GM19438 (cell line): ENCODE data around the gene FUT8.
A peak's percentile ranks its signal among the peaks of the same experiment; 100 is the strongest.
"Not testable (repeated sequence)": the region's sequence is repeated elsewhere in the genome, so short reads cannot be mapped to it uniquely, and the experiment has no call there.

Experiments
- ATAC-seq: cut with Tn5 transposase; IDR thresholded peaks from one replicate; pipeline ENCODE4 v1.9.1; 2021; ENCODE audit warnings: low read depth; ENCODE audit not compliant: unreplicated experiment

FUT8 gene

GRCh38 chr14:65686761-65687160 is 274.2 kb downstream of the FUT8 start:
- ATAC-seq = no peak

GRCh38 chr14:65689070-65689469 is 276.5 kb downstream of the FUT8 start:
- ATAC-seq = no peak

GRCh38 chr14:65692566-65692965 is 280.0 kb downstream of the FUT8 start:
- ATAC-seq = not testable (repeated sequence)

GRCh38 chr14:65696801-65697200 is 284.3 kb downstream of the FUT8 start:
- ATAC-seq = no peak

GRCh38 chr14:65703521-65703920 is 291.0 kb downstream of the FUT8 start:
- ATAC-seq = no peak

GRCh38 chr14:65703996-65704395 is 291.5 kb downstream of the FUT8 start:
- no peak for ATAC-seq

- no peak for ATAC-seq
Measured at GRCh38 chr14:65704437-65704836, 291.9 kb downstream of the FUT8 start.

GRCh38 chr14:65704850-65705249 is 292.3 kb downstream of the FUT8 start:
- ATAC-seq = no peak

GRCh38 chr14:65709576-65709975 is 297.0 kb downstream of the FUT8 start:
- no peak for ATAC-seq

- not testable (repeated sequence) for ATAC-seq
Measured at GRCh38 chr14:65716813-65717212, 304.3 kb downstream of the FUT8 start.

- not testable (repeated sequence) for ATAC-seq
Measured at GRCh38 chr14:65717384-65717915, 304.9 kb downstream of the FUT8 start.

- ATAC-seq = no peak
Measured at GRCh38 chr14:65718629-65719028, 306.1 kb downstream of the FUT8 start.

- no peak for ATAC-seq
Measured at GRCh38 chr14:65720171-65720570, 307.6 kb downstream of the FUT8 start.

- no peak for ATAC-seq
Measured at GRCh38 chr14:65720743-65721142, 308.2 kb downstream of the FUT8 start.

- ATAC-seq = no peak
Measured at GRCh38 chr14:65723348-65723747, 310.8 kb downstream of the FUT8 start.

- ATAC-seq = no peak
Measured at GRCh38 chr14:65728604-65729003, 316.1 kb downstream of the FUT8 start.

- no peak for ATAC-seq
Measured at GRCh38 chr14:65729566-65729965, 317.0 kb downstream of the FUT8 start.

- peak; percentile 94 for ATAC-seq
Measured at GRCh38 chr14:65731933-65732506, 319.5 kb downstream of the FUT8 start.

- no peak for ATAC-seq
Measured at GRCh38 chr14:65738339-65738738, 325.8 kb downstream of the FUT8 start.

GRCh38 chr14:65745396-65746190 is 333.1 kb downstream of the FUT8 start:
- no peak for ATAC-seq

- no peak for ATAC-seq
Measured at GRCh38 chr14:65748796-65749195, 336.3 kb downstream of the FUT8 start.

GRCh38 chr14:65749287-65749686 is 336.8 kb downstream of the FUT8 start:
- no peak for ATAC-seq
